K562 (cell line): ENCODE measurements around the gene TIMM44.

ENCODE experiments used
- CREB1 ChIP-seq, 2 experiments: sonication (generic) in 1 of 2; formaldehyde crosslinking in 1 of 2; IDR thresholded peaks; 2 replicates each; pipeline versions ENCODE4 v1.6.1 to v1.8.0; 2012 to 2022; ENCODE audit warnings: inconsistent platforms in 1 of 2, mild to moderate bottlenecking in 1 of 2, missing genetic modification reagents in 1 of 2, moderate library complexity in 1 of 2
- DLX4 ChIP-seq: fragments of 250-450 bp; sonication (Bioruptor Pico); IDR thresholded peaks from 2 replicates; pipeline ENCODE4 v1.6.1; 2021; ENCODE audit warnings: mild to moderate bottlenecking
- EZH2 ChIP-seq: IDR thresholded peaks from 2 replicates; pipeline ENCODE4 v1.6.1; 2012; ENCODE audit warnings: low read depth, mild to moderate bottlenecking, inconsistent platforms, low read length, borderline replicate concordance
- GTF2F1 ChIP-seq: IDR thresholded peaks from 2 replicates; pipeline ENCODE4 v1.6.1; 2011; ENCODE audit warnings: low read depth, low read length, improper control_type of control experiment
- NCOA6 ChIP-seq: fragments of 450-650 bp; IDR thresholded peaks from 2 replicates; pipeline ENCODE4 v1.6.1; 2017; ENCODE audit warnings: mild to moderate bottlenecking
- POLR2A ChIP-seq: fragments of 450-650 bp; conservative IDR thresholded peaks from 2 replicates; pipeline ENCODE4 v1.6.1; 2016
- SP2 ChIP-seq: IDR thresholded peaks from 2 replicates; pipeline ENCODE4 v1.6.1; 2011; ENCODE audit warnings: mild to moderate bottlenecking, low read depth, low read length, moderate library complexity; ENCODE audit not compliant: poor library complexity, severe bottlenecking; ENCODE audit errors: extremely low read depth
- STAT5B ChIP-seq: fragments of 250-450 bp; sonication (Bioruptor Pico); IDR thresholded peaks from 2 replicates; pipeline ENCODE4 v1.8.0; 2021; ENCODE audit warnings: mild to moderate bottlenecking, inconsistent platforms
- TAF1 ChIP-seq: IDR thresholded peaks from 2 replicates; pipeline ENCODE4 v1.6.1; 2011; ENCODE audit warnings: mild to moderate bottlenecking, low read length, moderate library complexity; ENCODE audit not compliant: insufficient read depth, control insufficient read depth, severe bottlenecking; ENCODE audit errors: extremely low read depth
- ZFP36 ChIP-seq: fragments of 150-350 bp; IDR thresholded peaks from 2 replicates; pipeline ENCODE4 v1.6.1; 2018; ENCODE audit warnings: low read length, low read depth; ENCODE audit not compliant: partially characterized antibody
- ZNF507 ChIP-seq: conservative IDR thresholded peaks from 2 replicates; pipeline ENCODE4 v1.6.1; 2017; ENCODE audit warnings: missing genetic modification characterization, missing compliant biosample characterization
- TF ChIP-seq, protein P1 (sequence below), 2 experiments: fragments of 450-650 bp; conservative IDR thresholded peaks; 2 replicates each; pipeline ENCODE4 v1.6.1; 2017; ENCODE audit warnings: mild to moderate bottlenecking in 2 of 2, moderate library complexity in 2 of 2
- TF ChIP-seq, protein P2 (sequence below): fragments of 250-450 bp; sonication (Bioruptor Pico); IDR thresholded peaks from 2 replicates; pipeline ENCODE4 v1.4.0; 2020
- TF ChIP-seq, protein P3 (sequence below), 3 experiments: IDR thresholded peaks in 2 of 3; conservative IDR thresholded peaks in 1 of 3; 2 replicates each; pipeline ENCODE4 v1.5.1; 2011 to 2012; ENCODE audit warnings: low read length in 3 of 3, mild to moderate bottlenecking in 3 of 3, control low read depth in 2 of 3, improper control_type of control experiment in 1 of 3, inconsistent platforms in 1 of 3, low read depth in 1 of 3, mixed read lengths in 1 of 3, moderate library complexity in 1 of 3; ENCODE audit not compliant: insufficient read depth in 2 of 3

GRCh38 chr19:7894612-7895309 lies 48.7 kb downstream of the TIMM44 start:
- TF ChIP-seq TAF1: no peak
- no peak for TF ChIP-seq GTF2F1
- no peak for TF ChIP-seq ZNF507 (tag)
- TF ChIP-seq POLR2A: no peak
- TF ChIP-seq, protein P1, sequence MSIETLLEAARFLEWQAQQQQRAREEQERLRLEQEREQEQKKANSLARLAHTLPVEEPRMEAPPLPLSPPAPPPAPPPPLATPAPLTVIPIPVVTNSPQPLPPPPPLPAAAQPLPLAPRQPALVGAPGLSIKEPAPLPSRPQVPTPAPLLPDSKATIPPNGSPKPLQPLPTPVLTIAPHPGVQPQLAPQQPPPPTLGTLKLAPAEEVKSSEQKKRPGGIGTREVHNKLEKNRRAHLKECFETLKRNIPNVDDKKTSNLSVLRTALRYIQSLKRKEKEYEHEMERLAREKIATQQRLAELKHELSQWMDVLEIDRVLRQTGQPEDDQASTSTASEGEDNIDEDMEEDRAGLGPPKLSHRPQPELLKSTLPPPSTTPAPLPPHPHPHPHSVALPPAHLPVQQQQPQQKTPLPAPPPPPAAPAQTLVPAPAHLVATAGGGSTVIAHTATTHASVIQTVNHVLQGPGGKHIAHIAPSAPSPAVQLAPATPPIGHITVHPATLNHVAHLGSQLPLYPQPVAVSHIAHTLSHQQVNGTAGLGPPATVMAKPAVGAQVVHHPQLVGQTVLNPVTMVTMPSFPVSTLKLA (conservative IDR thresholded peaks at IDR 0.05): no peak
- TF ChIP-seq, protein P2, sequence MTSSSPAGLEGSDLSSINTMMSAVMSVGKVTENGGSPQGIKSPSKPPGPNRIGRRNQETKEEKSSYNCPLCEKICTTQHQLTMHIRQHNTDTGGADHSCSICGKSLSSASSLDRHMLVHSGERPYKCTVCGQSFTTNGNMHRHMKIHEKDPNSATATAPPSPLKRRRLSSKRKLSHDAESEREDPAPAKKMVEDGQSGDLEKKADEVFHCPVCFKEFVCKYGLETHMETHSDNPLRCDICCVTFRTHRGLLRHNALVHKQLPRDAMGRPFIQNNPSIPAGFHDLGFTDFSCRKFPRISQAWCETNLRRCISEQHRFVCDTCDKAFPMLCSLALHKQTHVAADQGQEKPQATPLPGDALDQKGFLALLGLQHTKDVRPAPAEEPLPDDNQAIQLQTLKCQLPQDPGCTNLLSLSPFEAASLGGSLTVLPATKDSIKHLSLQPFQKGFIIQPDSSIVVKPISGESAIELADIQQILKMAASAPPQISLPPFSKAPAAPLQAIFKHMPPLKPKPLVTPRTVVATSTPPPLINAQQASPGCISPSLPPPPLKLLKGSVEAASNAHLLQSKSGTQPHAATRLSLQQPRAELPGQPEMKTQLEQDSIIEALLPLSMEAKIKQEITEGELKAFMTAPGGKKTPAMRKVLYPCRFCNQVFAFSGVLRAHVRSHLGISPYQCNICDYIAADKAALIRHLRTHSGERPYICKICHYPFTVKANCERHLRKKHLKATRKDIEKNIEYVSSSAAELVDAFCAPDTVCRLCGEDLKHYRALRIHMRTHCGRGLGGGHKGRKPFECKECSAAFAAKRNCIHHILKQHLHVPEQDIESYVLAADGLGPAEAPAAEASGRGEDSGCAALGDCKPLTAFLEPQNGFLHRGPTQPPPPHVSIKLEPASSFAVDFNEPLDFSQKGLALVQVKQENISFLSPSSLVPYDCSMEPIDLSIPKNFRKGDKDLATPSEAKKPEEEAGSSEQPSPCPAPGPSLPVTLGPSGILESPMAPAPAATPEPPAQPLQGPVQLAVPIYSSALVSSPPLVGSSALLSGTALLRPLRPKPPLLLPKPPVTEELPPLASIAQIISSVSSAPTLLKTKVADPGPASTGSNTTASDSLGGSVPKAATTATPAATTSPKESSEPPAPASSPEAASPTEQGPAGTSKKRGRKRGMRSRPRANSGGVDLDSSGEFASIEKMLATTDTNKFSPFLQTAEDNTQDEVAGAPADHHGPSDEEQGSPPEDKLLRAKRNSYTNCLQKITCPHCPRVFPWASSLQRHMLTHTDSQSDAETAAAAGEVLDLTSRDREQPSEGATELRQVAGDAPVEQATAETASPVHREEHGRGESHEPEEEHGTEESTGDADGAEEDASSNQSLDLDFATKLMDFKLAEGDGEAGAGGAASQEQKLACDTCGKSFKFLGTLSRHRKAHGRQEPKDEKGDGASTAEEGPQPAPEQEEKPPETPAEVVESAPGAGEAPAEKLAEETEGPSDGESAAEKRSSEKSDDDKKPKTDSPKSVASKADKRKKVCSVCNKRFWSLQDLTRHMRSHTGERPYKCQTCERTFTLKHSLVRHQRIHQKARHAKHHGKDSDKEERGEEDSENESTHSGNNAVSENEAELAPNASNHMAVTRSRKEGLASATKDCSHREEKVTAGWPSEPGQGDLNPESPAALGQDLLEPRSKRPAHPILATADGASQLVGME (CRISPR knock-in tag): no peak
- TF ChIP-seq, protein P3, sequence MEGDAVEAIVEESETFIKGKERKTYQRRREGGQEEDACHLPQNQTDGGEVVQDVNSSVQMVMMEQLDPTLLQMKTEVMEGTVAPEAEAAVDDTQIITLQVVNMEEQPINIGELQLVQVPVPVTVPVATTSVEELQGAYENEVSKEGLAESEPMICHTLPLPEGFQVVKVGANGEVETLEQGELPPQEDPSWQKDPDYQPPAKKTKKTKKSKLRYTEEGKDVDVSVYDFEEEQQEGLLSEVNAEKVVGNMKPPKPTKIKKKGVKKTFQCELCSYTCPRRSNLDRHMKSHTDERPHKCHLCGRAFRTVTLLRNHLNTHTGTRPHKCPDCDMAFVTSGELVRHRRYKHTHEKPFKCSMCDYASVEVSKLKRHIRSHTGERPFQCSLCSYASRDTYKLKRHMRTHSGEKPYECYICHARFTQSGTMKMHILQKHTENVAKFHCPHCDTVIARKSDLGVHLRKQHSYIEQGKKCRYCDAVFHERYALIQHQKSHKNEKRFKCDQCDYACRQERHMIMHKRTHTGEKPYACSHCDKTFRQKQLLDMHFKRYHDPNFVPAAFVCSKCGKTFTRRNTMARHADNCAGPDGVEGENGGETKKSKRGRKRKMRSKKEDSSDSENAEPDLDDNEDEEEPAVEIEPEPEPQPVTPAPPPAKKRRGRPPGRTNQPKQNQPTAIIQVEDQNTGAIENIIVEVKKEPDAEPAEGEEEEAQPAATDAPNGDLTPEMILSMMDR (IDR thresholded peaks at IDR 0.05 in 2 of 3, conservative IDR thresholded peaks at IDR 0.05 in 1 of 3; ENCODE audit: insufficient read depth in 2 of 3, low read depth in 1 of 3, low read length in 3 of 3): no peak
- no peak for TF ChIP-seq ZFP36
- no peak for TF ChIP-seq SP2
- no peak for TF ChIP-seq NCOA6
- TF ChIP-seq STAT5B (CRISPR knock-in tag): no peak
- no peak for TF ChIP-seq CREB1 (IDR thresholded peaks at IDR 0.05)
- TF ChIP-seq CREB1 (CRISPR knock-in tag; IDR thresholded peaks at IDR 0.05): no peak
- TF ChIP-seq EZH2: no peak
- TF ChIP-seq DLX4 (CRISPR knock-in tag): no peak
